ENCODE measurements around the gene PTGES. TPM values are rescaled to one million over a fixed set of nuclear protein-coding genes. Genes with fewer than 3 reads are reported as not detected.
A peak's percentile ranks its signal among the peaks of the same experiment; 100 is the strongest.

Gene PTGES
- total RNA-seq, 3 donors from 2014 or later, result 3.4 to 10.8 (median 5.2) TPM

DNA sequence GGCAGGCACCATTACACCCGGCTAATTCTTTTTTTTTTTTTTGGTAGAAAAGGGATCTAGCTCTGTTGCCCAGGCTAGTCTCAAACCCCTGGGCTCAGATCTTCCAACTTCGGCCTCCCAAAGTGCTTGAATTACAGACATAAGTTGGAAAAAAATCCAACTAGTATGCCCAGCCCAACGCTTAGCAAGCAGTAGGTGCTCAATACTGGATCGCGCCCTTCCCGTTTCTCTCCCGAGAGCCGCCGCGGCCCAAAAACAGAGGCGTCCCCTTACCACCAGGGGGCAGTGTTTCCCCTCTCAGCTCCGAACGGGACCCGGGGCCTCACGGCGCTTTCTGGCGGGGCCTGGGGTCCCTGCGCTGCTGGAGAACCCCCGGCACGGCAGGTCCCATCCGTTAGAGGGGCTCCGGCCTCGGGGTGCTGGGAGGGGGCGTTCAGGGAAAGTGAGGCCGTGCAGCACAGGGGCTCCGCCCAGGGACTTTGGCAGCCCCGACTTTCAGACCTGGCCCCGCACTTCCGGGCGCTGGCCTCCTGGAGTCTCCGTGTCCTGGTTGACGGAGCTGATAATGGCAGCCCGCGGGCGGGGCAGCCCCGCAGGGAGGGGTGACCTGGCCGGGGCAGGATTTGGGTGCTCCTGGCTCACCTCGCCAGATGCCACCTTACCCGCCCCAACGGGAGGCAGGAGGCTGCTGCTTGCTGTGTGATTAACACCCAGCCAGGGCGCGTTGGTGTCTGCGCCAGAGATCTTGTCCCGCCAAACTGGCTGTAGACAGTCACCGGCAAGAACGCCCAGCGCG lies 15.2 kb downstream of the PTGES start:
- H3K4me3 ChIP-seq, result peak overlapping the region; percentile 18
- peaks cover 3% of the 10 kb centered on the region for H3K4me1 ChIP-seq (ENCODE audit: low read depth)
- intact Hi-C loops (cut with DNase I, micrococcal nuclease), result loop anchor here in 1 of 2 donors (5.0 kb wide), 1 partner anchor 50 kb away; no protein-coding TSS in a partner anchor
- H3K36me3 ChIP-seq (ENCODE audit: low read depth), result no peaks in the 10 kb centered on the region
- H3K9me3 ChIP-seq, result no peaks in the 10 kb centered on the region
- DNase-seq (peak; percentile 83 to 93 (median 92)), ATAC-seq (peak; percentile 97)
- TF ChIP-seq, protein P1, sequence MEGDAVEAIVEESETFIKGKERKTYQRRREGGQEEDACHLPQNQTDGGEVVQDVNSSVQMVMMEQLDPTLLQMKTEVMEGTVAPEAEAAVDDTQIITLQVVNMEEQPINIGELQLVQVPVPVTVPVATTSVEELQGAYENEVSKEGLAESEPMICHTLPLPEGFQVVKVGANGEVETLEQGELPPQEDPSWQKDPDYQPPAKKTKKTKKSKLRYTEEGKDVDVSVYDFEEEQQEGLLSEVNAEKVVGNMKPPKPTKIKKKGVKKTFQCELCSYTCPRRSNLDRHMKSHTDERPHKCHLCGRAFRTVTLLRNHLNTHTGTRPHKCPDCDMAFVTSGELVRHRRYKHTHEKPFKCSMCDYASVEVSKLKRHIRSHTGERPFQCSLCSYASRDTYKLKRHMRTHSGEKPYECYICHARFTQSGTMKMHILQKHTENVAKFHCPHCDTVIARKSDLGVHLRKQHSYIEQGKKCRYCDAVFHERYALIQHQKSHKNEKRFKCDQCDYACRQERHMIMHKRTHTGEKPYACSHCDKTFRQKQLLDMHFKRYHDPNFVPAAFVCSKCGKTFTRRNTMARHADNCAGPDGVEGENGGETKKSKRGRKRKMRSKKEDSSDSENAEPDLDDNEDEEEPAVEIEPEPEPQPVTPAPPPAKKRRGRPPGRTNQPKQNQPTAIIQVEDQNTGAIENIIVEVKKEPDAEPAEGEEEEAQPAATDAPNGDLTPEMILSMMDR (IDR thresholded peaks at IDR 0.05), result peak; percentile 88

GRCh38 chr9:129736334-129736733 lies 16.5 kb downstream of the PTGES start:
- Histone ChIP-seq H3K4me3 (no peak overlapping the region), H3K9me3 (no peaks in the 10 kb centered on the region), H3K4me1 (ENCODE audit: low read depth) (peaks cover 3% of the 10 kb centered on the region), H3K36me3 (ENCODE audit: low read depth) (no peaks in the 10 kb centered on the region)
- no peak for DNase-seq
- intact Hi-C loops (cut with DNase I, micrococcal nuclease), result loop anchor here in 1 of 2 donors (5.0 kb wide), 1 partner anchor 51 kb away; no protein-coding TSS in a partner anchor
- TF ChIP-seq, protein P1 (IDR thresholded peaks at IDR 0.05), result no peak
- no peak for ATAC-seq

DNA sequence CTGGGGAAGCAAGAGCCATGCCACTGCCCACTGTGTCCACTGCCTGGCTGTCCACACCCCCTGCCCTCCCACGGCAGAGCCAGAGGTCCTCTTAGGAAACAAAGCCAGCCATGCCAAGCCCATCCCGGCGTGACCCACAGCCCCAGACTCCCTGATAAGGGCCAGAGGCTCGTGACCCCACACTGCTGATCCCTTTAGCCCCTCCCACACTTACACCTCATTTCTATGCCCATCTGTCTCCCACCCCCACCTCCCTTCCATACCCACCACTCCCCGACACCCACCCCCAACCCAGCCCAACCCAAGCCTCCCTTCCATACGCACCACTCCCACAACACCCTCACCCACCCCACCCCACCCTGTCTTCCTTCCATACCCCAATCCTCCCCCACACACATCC lies 17.3 kb downstream of the PTGES start:
- ATAC-seq, result no peak
- H3K9me3 ChIP-seq, result no peaks in the 10 kb centered on the region
- intact Hi-C loops (cut with DNase I, micrococcal nuclease), result loop anchor here in 1 of 2 donors (5.0 kb wide), 1 partner anchor 52 kb away; no protein-coding TSS in a partner anchor

GRCh38 chr9:129733632-129733953 lies 19.2 kb downstream of the PTGES start:
- DNase-seq, result no peak
- TF ChIP-seq, protein P1 (IDR thresholded peaks at IDR 0.05), result no peak
- ATAC-seq, result no peak
- H3K9me3 ChIP-seq, result no peaks in the 10 kb centered on the region
- H3K36me3 ChIP-seq (ENCODE audit: low read depth), result no peaks in the 10 kb centered on the region
- no peak overlapping the region for H3K4me3 ChIP-seq
- peaks cover 3% of the 10 kb centered on the region for H3K4me1 ChIP-seq (ENCODE audit: low read depth)
- intact Hi-C loops (cut with DNase I, micrococcal nuclease), result no loop called here

More for the DNA sequence above, 17.3 kb downstream of the PTGES start:
- no peak for DNase-seq
- Histone ChIP-seq H3K36me3 (ENCODE audit: low read depth) (no peaks in the 10 kb centered on the region), H3K4me1 (ENCODE audit: low read depth) (peaks cover 3% of the 10 kb centered on the region), H3K4me3 (no peak overlapping the region)
- TF ChIP-seq, protein P1 (IDR thresholded peaks at IDR 0.05), result no peak

- DNase-seq, result no peak
- Histone ChIP-seq H3K9me3 (no peaks in the 10 kb centered on the region), H3K4me1 (ENCODE audit: low read depth) (peaks cover 2% of the 10 kb centered on the region), H3K36me3 (ENCODE audit: low read depth) (no peaks in the 10 kb centered on the region), H3K4me3 (no peak overlapping the region)
- no peak for ATAC-seq
- intact Hi-C loops (cut with DNase I, micrococcal nuclease), result no loop called here
- TF ChIP-seq, protein P1 (IDR thresholded peaks at IDR 0.05), result no peak
These were observed 19.8 kb downstream of the PTGES start for GRCh38 chr9:129732946-129733631.

All from mucosa of descending colon (tissue), 3 donors.